PC-3 (cell line): Measurements from ENCODE around the gene FGF1. TPM values are rescaled to one million over a fixed set of nuclear protein-coding genes. Genes with fewer than 3 reads are reported as not detected.

Experiments used
- ATAC-seq: fragments of 200-7000 bp; cut with Tn5 transposase; 2 replicates; pipeline ENCODE4 v1.9.1; 2020; ENCODE audit warnings: mild to moderate bottlenecking, moderate library complexity
- BruUV-seq: library from RNA; stranded (reverse); fragments of 400-500 nt; replicated peaks from 2 replicates; lab custom pipeline; 2021; lab: Mats Ljungman, UMichigan
- CTCF ChIA-PET: fragments of 300-600 bp; sonication (Branson Sonifier 250); formaldehyde crosslinking; loops from one replicate; lab custom pipeline; 2022; ENCODE audit warnings: antibody characterized with exemption; lab: Charles Lee
- POLR2A ChIA-PET: fragments of 300-600 bp; sonication (Branson Sonifier 250); formaldehyde crosslinking; loops from one replicate; lab custom pipeline; 2022; ENCODE audit warnings: antibody characterized with exemption; ENCODE audit not compliant: unreplicated experiment; lab: Charles Lee
- DNase-seq: peaks from one replicate; pipeline ENCODE4 v3.0.0-alpha.2; 2015
- H2AFZ ChIP-seq: fragments of 300-600 bp; sonication (generic); 2 replicates; pipeline ENCODE4 v1.6.0; 2016; ENCODE audit warnings: antibody characterized with exemption, low read length
- H3F3A ChIP-seq: fragments of 300-600 bp; sonication (generic); one replicate; pipeline ENCODE4 v1.6.0; 2017; ENCODE audit warnings: antibody characterized with exemption, low read length, control low read depth, mild to moderate bottlenecking; ENCODE audit not compliant: unreplicated experiment
- H3K27ac ChIP-seq: fragments of 300-600 bp; sonication (generic); 2 replicates; pipeline ENCODE4 v1.5.1; 2016; ENCODE audit warnings: mild to moderate bottlenecking, low read length
- H3K27me3 ChIP-seq: fragments of 300-600 bp; sonication (generic); 2 replicates; pipeline ENCODE4 v1.6.1; 2016; ENCODE audit warnings: low read length, mixed read lengths
- H3K36me3 ChIP-seq: fragments of 300-600 bp; sonication (generic); 2 replicates; pipeline ENCODE4 v1.6.1; 2016; ENCODE audit warnings: low read depth, mixed run types, low read length, mixed read lengths
- H3K4me1 ChIP-seq: fragments of 300-600 bp; sonication (generic); 2 replicates; pipeline ENCODE4 v1.5.1; 2016; ENCODE audit warnings: low read length; ENCODE audit not compliant: insufficient read depth
- H3K4me2 ChIP-seq: fragments of 300-600 bp; sonication (generic); 2 replicates; pipeline ENCODE4 v1.6.0; 2016; ENCODE audit warnings: low read length
- H3K4me3 ChIP-seq: fragments of 300-600 bp; sonication (generic); 2 replicates; pipeline ENCODE4 v1.5.1; 2016; ENCODE audit warnings: mild to moderate bottlenecking, low read length, mixed read lengths
- H3K79me2 ChIP-seq: fragments of 300-600 bp; sonication (generic); 2 replicates; pipeline ENCODE4 v1.6.1; 2017; ENCODE audit warnings: low read length, mixed read lengths
- H3K9ac ChIP-seq: fragments of 300-600 bp; sonication (generic); 2 replicates; pipeline ENCODE4 v1.6.0; 2016; ENCODE audit warnings: mild to moderate bottlenecking, low read length
- H3K9me2 ChIP-seq: fragments of 300-600 bp; sonication (generic); replicated peaks from 2 replicates; pipeline ENCODE4 v1.6.1; 2016; ENCODE audit warnings: mixed run types, low read length, mixed read lengths
- H3K9me3 ChIP-seq: fragments of 300-600 bp; sonication (generic); 2 replicates; pipeline ENCODE4 v1.6.1; 2016; ENCODE audit warnings: low read length, mixed read lengths
- H4K20me1 ChIP-seq: fragments of 300-600 bp; sonication (generic); 2 replicates; pipeline ENCODE4 v1.6.1; 2016; ENCODE audit warnings: low read length, mixed read lengths
- EZH2 ChIP-seq: fragments of 300-600 bp; sonication (generic); IDR thresholded peaks from one replicate; pipeline ENCODE4 v1.6.1; 2017; ENCODE audit warnings: antibody characterized with exemption, mild to moderate bottlenecking, low read length; ENCODE audit not compliant: unreplicated experiment
- EZH2phosphoT487 ChIP-seq: fragments of 300-600 bp; sonication (generic); IDR thresholded peaks from 2 replicates; pipeline ENCODE4 v1.6.1; 2018; ENCODE audit warnings: mild to moderate bottlenecking, antibody characterized with exemption, low read length, borderline replicate concordance
- intact Hi-C: fragments of 100-400 bp; cut with micrococcal nuclease; formaldehyde crosslinking; loops from 2 replicates; pipeline ENCODE4 v1.9.0; 2023
- total RNA-seq: library from RNA; depleted of rRNA; stranded (reverse); fragments of >200 nt; gene quantifications from 2 replicates; pipeline ENCODE4 v1.2.3, GENCODE V29; 2014
- TF ChIP-seq, protein P1 (sequence below): fragments of 300-600 bp; sonication (generic); conservative IDR thresholded peaks from 2 replicates; pipeline ENCODE4 v1.5.1; 2017; ENCODE audit warnings: antibody characterized with exemption, low read depth, mild to moderate bottlenecking, low read length

FGF1 gene
- total RNA-seq, 1 experiment from 2014 or later: 1.5 TPM

DNA sequence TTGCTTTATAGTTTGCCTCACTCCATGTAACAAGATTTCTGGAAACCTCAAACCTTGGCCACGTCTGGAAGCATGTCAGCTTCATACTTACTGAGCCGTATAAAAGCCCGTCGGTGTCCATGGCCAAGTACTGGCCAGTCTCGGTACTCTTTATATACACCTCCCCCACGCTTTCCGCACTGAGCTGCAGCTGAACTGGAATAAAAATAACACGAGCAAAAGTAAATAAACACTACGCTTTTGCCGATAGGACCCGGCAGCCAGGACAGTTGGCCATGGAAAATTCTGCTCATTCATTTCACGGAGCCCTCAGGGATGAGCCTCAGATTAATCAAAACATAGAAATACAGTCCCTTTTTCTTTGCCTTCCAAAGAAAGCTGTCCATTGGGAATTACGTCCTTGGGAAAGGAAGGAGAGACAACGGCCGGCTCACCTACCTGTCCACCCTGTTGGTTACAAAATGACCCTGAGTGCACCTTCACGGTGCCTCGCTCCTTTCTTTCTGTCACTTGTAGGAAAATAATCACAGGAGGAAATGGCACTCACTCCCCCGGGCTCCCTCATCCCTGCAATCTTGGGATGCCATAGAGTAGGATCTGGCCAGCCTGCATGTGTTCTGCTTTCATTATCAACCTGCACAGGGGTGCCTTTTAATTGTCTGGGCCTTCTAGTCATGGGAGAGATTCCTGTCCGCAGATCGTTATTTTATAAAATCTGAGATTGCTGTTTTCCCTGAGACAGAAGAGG, 85.1 kb downstream of the FGF1 start:
- Histone ChIP-seq H3K4me2 (peak overlapping the region; percentile 63), H3K9me2 (no peaks in the 10 kb centered on the region), H3K9me3 (no peaks in the 10 kb centered on the region), H3K36me3 (no peaks in the 10 kb centered on the region), H3K9ac (no peak overlapping the region), H3K4me1 (peaks cover 50% of the 10 kb centered on the region), H4K20me1 (no peaks in the 10 kb centered on the region), H3F3A (no peaks in the 10 kb centered on the region), H3K79me2 (no peaks in the 10 kb centered on the region), H3K27ac (no peak overlapping the region), H3K4me3 (peak overlapping the region; percentile 41; the same call in 1 of the 2 replicates), H3K27me3 (no peaks in the 10 kb centered on the region), H2AFZ (peak overlapping the region; percentile 58; the same call in 1 of the 2 replicates)
- ChIA-PET POLR2A (no interaction called here), CTCF (no interaction called here)
- TF ChIP-seq EZH2phosphoT487 (no peak), EZH2 (no peak)
- TF ChIP-seq, protein P1, sequence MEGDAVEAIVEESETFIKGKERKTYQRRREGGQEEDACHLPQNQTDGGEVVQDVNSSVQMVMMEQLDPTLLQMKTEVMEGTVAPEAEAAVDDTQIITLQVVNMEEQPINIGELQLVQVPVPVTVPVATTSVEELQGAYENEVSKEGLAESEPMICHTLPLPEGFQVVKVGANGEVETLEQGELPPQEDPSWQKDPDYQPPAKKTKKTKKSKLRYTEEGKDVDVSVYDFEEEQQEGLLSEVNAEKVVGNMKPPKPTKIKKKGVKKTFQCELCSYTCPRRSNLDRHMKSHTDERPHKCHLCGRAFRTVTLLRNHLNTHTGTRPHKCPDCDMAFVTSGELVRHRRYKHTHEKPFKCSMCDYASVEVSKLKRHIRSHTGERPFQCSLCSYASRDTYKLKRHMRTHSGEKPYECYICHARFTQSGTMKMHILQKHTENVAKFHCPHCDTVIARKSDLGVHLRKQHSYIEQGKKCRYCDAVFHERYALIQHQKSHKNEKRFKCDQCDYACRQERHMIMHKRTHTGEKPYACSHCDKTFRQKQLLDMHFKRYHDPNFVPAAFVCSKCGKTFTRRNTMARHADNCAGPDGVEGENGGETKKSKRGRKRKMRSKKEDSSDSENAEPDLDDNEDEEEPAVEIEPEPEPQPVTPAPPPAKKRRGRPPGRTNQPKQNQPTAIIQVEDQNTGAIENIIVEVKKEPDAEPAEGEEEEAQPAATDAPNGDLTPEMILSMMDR: no peak
- no peak for ATAC-seq
- BruUV-seq: no TSS peak
- DNase-seq: no peak
- intact Hi-C loops: no loop called here

DNA sequence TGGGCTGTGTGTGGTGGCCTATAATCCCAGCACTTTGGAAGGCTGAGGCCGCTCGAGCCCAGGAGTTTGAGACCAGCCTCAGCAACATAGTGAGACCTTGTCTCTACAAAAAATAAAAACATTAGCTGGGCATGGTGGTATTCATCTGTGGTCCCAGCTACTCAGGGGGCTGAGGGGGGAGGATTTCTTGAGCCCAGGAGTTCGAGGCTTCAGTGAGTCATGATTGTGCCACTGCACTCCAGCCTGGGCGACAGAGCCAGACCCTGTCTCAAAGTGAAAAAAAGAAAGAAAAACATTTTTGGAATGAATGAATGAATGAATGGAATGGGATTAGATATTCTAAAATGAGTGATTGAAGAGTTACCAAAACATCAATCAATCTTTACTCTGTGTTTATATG, 85.8 kb downstream of the FGF1 start:
- TF ChIP-seq EZH2 (no peak), EZH2phosphoT487 (no peak)
- TF ChIP-seq, protein P1: no peak
- Histone ChIP-seq H3F3A (no peaks in the 10 kb centered on the region), H3K4me2 (peak overlapping the region; percentile 63), H3K27ac (no peak overlapping the region), H3K27me3 (no peaks in the 10 kb centered on the region), H3K79me2 (no peaks in the 10 kb centered on the region), H3K4me3 (peak overlapping the region; percentile 41; the same call in 1 of the 2 replicates), H2AFZ (no peak overlapping the region), H3K9me2 (no peaks in the 10 kb centered on the region), H4K20me1 (no peaks in the 10 kb centered on the region), H3K9me3 (no peaks in the 10 kb centered on the region), H3K4me1 (peaks cover 50% of the 10 kb centered on the region), H3K36me3 (no peaks in the 10 kb centered on the region), H3K9ac (no peak overlapping the region)
- DNase-seq: no peak
- no TSS peak for BruUV-seq
- ATAC-seq: no peak
- ChIA-PET CTCF (no interaction called here), POLR2A (no interaction called here)
- intact Hi-C loops: no loop called here

DNA sequence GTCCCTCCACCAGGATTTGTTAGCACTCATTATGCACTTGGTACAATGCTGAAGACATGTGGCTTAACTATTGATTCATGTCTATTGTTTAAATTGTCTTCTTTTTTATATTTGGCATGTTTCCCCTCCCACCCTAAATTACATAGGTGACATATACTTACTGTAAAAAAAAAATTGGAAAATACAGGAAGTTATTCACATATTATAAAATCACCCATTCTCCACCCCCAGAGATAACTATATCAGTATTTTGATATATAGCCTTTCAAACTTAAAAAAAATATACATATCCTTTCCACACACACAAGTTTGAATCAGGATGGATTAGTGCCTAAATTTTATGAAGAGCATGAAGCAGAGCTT, 87.6 kb downstream of the FGF1 start:
- TF ChIP-seq EZH2phosphoT487 (no peak), EZH2 (no peak)
- TF ChIP-seq, protein P1: no peak
- POLR2A ChIA-PET: no interaction called here
- H3K9ac ChIP-seq: peak overlapping the region; percentile 44

More for the DNA sequence above, 87.6 kb downstream of the FGF1 start:
- Histone ChIP-seq H3K4me2 (peak overlapping the region; percentile 44), H3K4me1 (peaks cover 46% of the 10 kb centered on the region), H3F3A (no peaks in the 10 kb centered on the region), H3K9me2 (no peaks in the 10 kb centered on the region), H3K9me3 (no peaks in the 10 kb centered on the region), H3K27ac (peak overlapping the region; percentile 92), H3K4me3 (no peak overlapping the region), H3K27me3 (no peaks in the 10 kb centered on the region), H2AFZ (no peak overlapping the region), H3K36me3 (no peaks in the 10 kb centered on the region), H4K20me1 (no peaks in the 10 kb centered on the region), H3K79me2 (no peaks in the 10 kb centered on the region)
- no peak for DNase-seq
- intact Hi-C loops: no loop called here
- CTCF ChIA-PET: interaction anchor here (0.5 kb wide), 1 partner anchor 87 kb away, joined by 4 read pairs; the partner anchor contains the start of gene FGF1
- TSS peak; percentile 65 for BruUV-seq
- no peak for ATAC-seq
